ENCODE data around the gene PRKAR1A.

- TF ChIP-seq POLR2A (IDR thresholded peaks at IDR 0.05) (no peak), CTCF (IDR thresholded peaks at IDR 0.05) (no peak), POLR2AphosphoS5 (IDR thresholded peaks at IDR 0.05) (no peak), EP300 (IDR thresholded peaks at IDR 0.05) (no peak)
Observed at GRCh38 chr17:68535922-68536321, 23.7 kb downstream of the PRKAR1A start.

Measured in stomach (tissue), 4 donors.